Natural killer cell treated with Interleukin-12 subunit alpha and Interleukin-12 subunit beta and Interleukin-15 and Interleukin-18, amount 100 ng/mL, for 72 hours (primary cell): ENCODE data around the gene ZNF775. TPM values are rescaled to one million over a fixed set of nuclear protein-coding genes. Genes with fewer than 3 reads are reported as not detected.

Experiments used
- ATAC-seq, 2 donors: fragments of 150-1000 bp; cut with Tn5 transposase in 1 of 2; sonication (Bioruptor Pico), chemical (Tn5 transposase) in 1 of 2; 2 replicates each; pipeline ENCODE4 v1.10.0; 2021
- DNase-seq: peaks from one replicate; pipeline ENCODE4 v3.0.0; 2022; ENCODE audit warnings: low spot score
- H3K27ac Mint-ChIP-seq, 2 donors: 1 replicate in 1 of 2; 2 replicates in 1 of 2; pipeline ENCODE4 v1.8.0; 2022; ENCODE audit warnings: mixed read lengths in 2 of 2, mild to moderate bottlenecking in 1 of 2, moderate library complexity in 1 of 2
- H3K27me3 Mint-ChIP-seq, 2 donors: 1 replicate in 1 of 2; 2 replicates in 1 of 2; pipeline ENCODE4 v1.8.0; 2022; ENCODE audit warnings: mixed read lengths in 2 of 2
- H3K36me3 Mint-ChIP-seq: one replicate; pipeline ENCODE4 v1.8.0; 2022; ENCODE audit warnings: mixed read lengths
- H3K4me1 Mint-ChIP-seq, 2 donors: 1 replicate in 1 of 2; 2 replicates in 1 of 2; pipeline ENCODE4 v1.8.0; 2022; ENCODE audit warnings: low read depth in 2 of 2, mixed read lengths in 2 of 2, mild to moderate bottlenecking in 1 of 2
- H3K4me3 Mint-ChIP-seq: one replicate; pipeline ENCODE4 v1.8.0; 2022; ENCODE audit warnings: mixed read lengths
- H3K9me3 Mint-ChIP-seq: 2 replicates; pipeline ENCODE4 v1.8.0; 2022; ENCODE audit warnings: mixed read lengths
- total RNA-seq, 2 donors: library from RNA; stranded (reverse); gene quantifications; one replicate each; pipeline ENCODE4 v1.2.3, GENCODE V29; 2022

Gene ZNF775
- total RNA-seq, 2 donors from 2014 or later, result 4.0 to 5.1 TPM

- no peaks in the 10 kb centered on the region for H3K9me3 Mint-ChIP-seq
- DNase-seq (peak; percentile 59), ATAC-seq (no peak)
- H3K36me3 Mint-ChIP-seq, result peaks cover 5% of the 10 kb centered on the region
- no peak overlapping the region for H3K4me3 Mint-ChIP-seq
- H3K27me3 Mint-ChIP-seq, result no peaks in the 10 kb centered on the region
- peak overlapping the region in 1 of 2 donors; percentile 86 for H3K27ac Mint-ChIP-seq
- H3K4me1 Mint-ChIP-seq, result peaks cover 27 to 29% of the 10 kb centered on the region in 2 donors
These were observed 28.7 kb downstream of the ZNF775 start for GRCh38 chr7:150407588-150408392.

DNA sequence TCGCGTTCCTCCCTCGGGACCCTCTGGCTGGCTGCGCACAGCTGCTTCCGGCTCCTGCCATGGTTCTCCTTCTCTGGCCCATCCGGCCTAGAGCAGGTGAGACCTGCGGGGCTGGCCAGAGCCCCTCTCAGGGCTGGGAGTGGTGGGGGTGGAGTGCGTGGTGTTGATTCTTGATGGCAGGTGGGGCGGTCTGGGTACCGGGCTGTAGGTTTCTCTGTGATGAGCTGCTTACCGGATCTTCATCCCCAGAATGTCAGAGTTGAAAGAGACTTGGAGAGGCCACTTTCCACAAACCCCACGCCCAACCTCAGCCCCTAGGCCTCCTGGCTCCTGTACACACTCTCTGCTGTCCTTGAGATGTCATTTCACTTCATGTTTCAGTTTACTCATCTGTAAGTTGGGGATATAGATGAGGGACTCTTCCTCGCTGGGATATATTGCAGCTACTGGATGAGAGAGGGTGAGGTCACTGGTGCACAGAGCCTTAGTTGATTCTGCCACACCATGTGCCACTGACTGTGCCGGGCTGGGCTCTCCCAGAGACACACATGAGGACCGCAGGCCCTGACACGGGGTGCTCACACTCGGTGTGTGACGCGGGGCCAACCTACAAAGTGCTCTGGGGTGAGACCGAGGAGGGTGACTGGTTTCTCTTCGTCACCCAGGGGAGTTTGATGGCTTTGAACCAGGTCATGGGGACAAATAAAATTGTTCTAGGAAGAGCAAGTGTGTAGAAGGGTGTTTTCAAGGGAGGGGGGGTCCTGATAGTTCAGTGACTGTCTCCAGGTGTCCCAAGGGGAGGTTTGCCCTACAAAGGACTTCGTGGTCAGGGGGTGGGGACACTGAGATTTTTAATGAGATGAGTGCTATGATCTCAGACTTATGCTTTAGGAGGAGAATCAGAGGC is 29.5 kb downstream of the ZNF775 start:
- Mint-ChIP-seq H3K4me3 (no peak overlapping the region), H3K9me3 (no peaks in the 10 kb centered on the region), H3K27me3 (no peaks in the 10 kb centered on the region), H3K4me1 (peaks cover 29 to 30% of the 10 kb centered on the region in 2 donors), H3K27ac (peak overlapping the region; percentile 44 to 65), H3K36me3 (peaks cover 5% of the 10 kb centered on the region)
- peak; percentile 15 for DNase-seq
- ATAC-seq, result no peak

- peaks cover 23 to 25% of the 10 kb centered on the region in 2 donors for H3K4me1 Mint-ChIP-seq
- H3K36me3 Mint-ChIP-seq, result peaks cover 5% of the 10 kb centered on the region
- H3K9me3 Mint-ChIP-seq, result no peaks in the 10 kb centered on the region
- DNase-seq, result peak; percentile 38
- H3K27ac Mint-ChIP-seq, result peak overlapping the region; percentile 44 to 65
- no peak overlapping the region for H3K4me3 Mint-ChIP-seq
- no peak for ATAC-seq
- H3K27me3 Mint-ChIP-seq, result no peaks in the 10 kb centered on the region
These were observed 30.3 kb downstream of the ZNF775 start for GRCh38 chr7:150409300-150410030.

- Mint-ChIP-seq H3K4me3 (no peak overlapping the region), H3K4me1 (peaks cover 20 to 23% of the 10 kb centered on the region in 2 donors), H3K36me3 (peaks cover 5% of the 10 kb centered on the region), H3K9me3 (no peaks in the 10 kb centered on the region), H3K27me3 (no peaks in the 10 kb centered on the region), H3K27ac (peak overlapping the region in 1 of 2 donors; percentile 56)
- ATAC-seq (no peak), DNase-seq (peak; percentile 53)
These were observed 31.0 kb downstream of the ZNF775 start for GRCh38 chr7:150410131-150410530.

DNA sequence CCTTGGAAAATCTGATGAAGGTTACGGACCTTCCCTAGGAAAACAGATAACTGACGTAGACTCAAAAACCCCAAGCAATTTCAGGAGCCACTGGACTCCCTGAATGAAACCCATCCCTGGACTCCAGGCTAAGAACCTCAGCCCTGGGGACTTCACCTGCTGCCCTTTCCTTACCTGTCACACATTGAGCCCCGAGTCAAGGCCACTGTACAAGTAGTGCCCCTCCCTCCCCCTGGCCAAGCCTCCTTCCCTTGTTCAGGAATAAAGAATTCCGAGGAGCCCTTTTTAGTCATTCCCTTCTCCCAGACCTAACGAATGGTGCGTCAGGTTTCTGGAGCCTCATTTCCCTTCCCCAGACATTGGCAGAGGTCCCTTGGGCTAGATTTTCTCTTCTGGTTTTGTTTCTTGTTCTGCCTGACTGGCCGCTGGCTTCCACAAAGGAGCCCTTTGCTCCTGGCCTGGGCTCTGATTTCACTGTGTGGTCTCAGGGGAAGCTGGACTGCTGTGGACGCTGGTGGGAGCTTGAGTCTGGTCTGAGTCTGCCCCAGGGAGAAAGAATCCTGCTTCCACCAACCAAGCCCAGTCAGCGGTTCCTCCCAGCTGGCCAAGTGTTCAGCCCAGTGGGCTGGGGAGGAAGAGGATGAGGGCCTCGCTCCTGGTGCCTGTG is 31.7 kb downstream of the ZNF775 start:
- H3K27me3 Mint-ChIP-seq, result no peaks in the 10 kb centered on the region
- no peaks in the 10 kb centered on the region for H3K9me3 Mint-ChIP-seq
- H3K36me3 Mint-ChIP-seq, result peaks cover 5% of the 10 kb centered on the region
- DNase-seq (peak; percentile 57), ATAC-seq (no peak)
- H3K4me1 Mint-ChIP-seq, result peaks cover 16 to 19% of the 10 kb centered on the region in 2 donors
- peak overlapping the region in 1 of 2 donors; percentile 56 for H3K27ac Mint-ChIP-seq
- no peak overlapping the region for H3K4me3 Mint-ChIP-seq

DNA sequence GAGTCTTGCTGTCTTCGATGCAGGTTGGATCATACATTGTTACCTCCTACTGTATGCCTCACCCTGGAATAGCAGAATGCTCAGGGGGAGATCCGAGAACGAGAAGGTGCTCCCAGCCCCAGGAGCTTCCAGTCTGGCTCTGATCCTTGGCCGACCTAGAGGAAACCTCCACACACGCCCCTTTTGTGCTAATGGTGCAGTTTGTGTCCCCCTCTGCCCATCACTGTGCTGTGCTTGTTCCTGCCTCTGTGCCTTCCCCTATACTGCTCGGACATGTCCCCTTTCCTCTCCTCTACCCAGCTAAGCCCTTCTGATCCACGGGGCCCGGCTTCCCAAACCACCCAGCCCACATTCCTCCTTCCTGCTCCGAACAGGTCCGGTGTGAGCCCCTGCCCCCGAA is 32.5 kb downstream of the ZNF775 start:
- no peaks in the 10 kb centered on the region for H3K27me3 Mint-ChIP-seq
- H3K27ac Mint-ChIP-seq, result no peak overlapping the region
- no peak overlapping the region for H3K4me3 Mint-ChIP-seq
- H3K4me1 Mint-ChIP-seq, result peaks cover 8 to 12% of the 10 kb centered on the region in 2 donors
- DNase-seq (no peak), ATAC-seq (no peak)
- H3K9me3 Mint-ChIP-seq, result no peaks in the 10 kb centered on the region
- H3K36me3 Mint-ChIP-seq, result peaks cover 5% of the 10 kb centered on the region

DNA sequence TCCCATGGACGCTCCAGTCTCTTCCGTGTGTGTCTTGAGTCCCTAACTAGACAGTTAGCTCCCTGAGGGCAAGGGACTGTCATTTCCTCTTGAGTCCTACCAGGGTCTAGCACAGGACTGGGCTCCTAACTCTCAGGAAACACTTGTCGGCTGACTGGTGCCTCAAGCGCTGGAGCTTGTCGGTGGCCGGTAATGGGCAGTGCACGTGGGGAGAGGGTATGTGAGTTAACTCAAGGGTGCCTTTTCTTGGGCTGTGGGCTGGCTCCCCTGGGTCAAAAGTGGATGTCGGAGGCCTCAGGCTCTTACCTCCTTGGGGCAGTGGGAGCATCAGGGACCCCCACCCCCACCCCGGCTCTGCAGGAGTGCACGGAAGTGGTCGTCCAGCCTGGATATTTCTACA is 32.9 kb downstream of the ZNF775 start:
- ATAC-seq, result no peak
- no peak overlapping the region for H3K4me3 Mint-ChIP-seq
- peaks cover 3% of the 10 kb centered on the region for H3K36me3 Mint-ChIP-seq
- peak; percentile 28 for DNase-seq
- no peak overlapping the region for H3K27ac Mint-ChIP-seq
- H3K9me3 Mint-ChIP-seq, result no peaks in the 10 kb centered on the region
- H3K27me3 Mint-ChIP-seq, result no peaks in the 10 kb centered on the region
- peaks cover 4 to 10% of the 10 kb centered on the region in 2 donors for H3K4me1 Mint-ChIP-seq

DNA sequence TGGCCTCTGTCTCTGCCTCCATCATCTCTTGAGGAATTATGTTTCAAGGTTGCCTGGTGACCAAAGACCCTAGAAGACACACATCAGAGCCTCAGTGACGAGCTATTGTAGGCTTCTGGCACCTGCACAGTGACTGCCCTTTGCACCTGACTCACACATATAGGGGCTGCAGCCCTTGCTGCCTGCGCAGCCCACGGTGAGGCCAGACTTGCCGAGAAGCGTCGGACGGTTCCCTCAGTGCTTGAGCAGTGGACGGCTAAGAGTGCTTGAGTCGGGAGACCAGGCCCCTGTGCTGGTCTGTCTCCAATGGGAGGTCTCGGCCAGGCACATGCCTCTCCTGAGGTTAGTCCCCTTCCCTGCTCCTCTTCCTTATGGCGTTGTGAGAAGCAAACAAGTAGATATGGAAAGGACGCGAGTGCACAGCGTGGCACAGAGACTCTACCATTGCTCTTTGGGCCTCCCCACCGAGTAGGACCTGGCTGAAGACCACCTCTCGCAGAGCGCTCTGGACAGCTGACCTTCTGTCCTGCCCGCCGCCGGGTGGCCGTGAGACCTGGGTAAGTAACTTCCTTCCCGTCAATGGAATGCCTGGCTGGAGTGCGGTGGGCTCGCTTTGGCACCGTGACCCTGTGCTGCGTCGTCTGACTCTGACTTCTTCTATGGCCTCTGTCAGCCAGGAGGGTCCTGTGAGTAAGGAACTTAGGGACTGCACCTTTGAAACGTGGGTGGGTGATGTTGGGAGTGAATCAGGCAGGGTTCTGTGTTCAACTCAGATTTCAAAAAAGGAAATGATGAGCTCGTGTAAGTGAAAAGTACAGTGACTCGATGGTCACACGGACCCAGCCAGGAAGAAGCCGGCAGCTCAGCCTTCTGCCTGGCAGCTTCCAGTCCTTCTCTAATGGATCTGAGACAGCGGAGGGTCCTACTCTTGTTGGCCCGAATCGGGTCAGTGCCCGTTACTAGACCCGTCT is 33.7 kb downstream of the ZNF775 start:
- H3K9me3 Mint-ChIP-seq, result no peaks in the 10 kb centered on the region
- no peak overlapping the region for H3K27ac Mint-ChIP-seq
- DNase-seq (no peak), ATAC-seq (no peak)
- no peaks in the 10 kb centered on the region for H3K36me3 Mint-ChIP-seq
- peaks cover 0 to 7% of the 10 kb centered on the region in 2 donors for H3K4me1 Mint-ChIP-seq
- no peak overlapping the region for H3K4me3 Mint-ChIP-seq
- no peaks in the 10 kb centered on the region for H3K27me3 Mint-ChIP-seq

DNA sequence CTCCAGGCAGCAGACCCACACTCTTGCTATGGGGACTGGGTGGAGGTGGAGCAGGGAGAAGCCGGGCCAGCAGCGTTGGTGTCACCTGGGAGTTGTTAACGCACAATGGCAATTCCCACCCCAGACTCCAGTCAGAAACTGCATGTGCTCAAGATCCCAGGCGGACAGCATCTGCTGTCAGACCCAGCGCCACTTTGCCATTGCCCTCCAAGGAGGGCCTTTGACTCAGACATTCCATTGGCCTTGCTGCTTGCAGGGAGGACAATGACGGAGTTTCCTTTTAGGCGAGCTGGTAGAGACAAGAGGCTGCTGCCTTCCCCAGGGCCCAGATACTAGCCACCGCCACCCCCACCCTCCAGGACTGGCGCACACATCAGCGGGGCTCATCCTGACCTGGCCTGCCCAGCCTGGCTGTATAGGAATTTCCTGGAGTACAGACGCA is 34.5 kb downstream of the ZNF775 start:
- Mint-ChIP-seq H3K4me1 (peaks cover 0 to 5% of the 10 kb centered on the region in 2 donors), H3K4me3 (no peak overlapping the region), H3K27ac (no peak overlapping the region), H3K27me3 (no peaks in the 10 kb centered on the region), H3K36me3 (no peaks in the 10 kb centered on the region), H3K9me3 (no peaks in the 10 kb centered on the region)
- no peak for ATAC-seq
- DNase-seq, result no peak

DNA sequence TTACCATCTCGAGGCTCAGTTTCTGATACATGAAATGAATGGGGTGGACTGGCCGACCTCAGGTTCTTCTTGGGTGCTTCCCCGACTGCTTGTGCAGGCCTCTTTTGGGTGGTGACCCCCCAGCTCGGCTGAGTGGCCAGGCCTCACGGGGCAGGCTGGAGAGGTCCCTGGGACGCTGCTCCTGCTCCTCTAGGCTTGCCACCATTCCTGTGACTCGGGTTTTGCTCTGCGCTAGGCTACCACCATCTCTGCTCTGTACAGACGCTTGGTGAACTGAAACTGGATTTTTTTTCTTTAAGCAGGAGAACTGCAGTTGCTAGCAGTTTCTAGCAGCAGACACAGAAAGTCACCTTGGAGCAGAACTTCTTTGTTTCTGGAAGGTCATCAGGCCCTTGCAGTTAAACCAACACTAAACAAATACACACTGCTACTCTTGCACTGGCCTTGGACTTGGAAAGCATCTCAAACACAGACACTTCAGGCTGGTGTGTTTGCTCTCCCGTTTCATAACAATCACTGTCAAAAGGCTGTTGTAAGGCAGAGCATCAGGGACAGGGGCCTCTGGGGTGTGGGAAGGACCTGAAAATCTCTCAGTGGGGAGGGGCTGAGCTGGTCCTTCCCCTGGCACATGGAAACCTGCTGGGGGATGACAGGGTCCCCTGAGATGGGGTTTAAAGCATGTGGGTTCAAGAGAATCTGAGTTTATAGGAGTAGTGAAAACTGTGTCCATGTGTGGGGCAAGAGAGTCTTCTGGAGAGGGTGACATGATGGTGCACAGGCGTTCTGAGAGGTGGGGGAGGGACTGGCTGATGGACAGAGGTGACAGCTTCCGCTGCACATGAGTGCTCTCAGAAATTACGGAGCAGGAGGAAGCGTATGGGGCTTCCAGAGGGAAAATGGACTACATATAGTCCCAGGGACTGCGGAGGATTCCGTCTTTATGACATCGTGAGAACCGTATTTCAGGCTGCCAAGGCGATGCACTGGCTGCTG is 36.3 kb downstream of the ZNF775 start:
- ATAC-seq (no peak), DNase-seq (no peak)
- Mint-ChIP-seq H3K27ac (peak overlapping the region in 1 of 2 donors; percentile 41), H3K4me3 (no peak overlapping the region), H3K9me3 (no peaks in the 10 kb centered on the region), H3K4me1 (peaks cover 0 to 3% of the 10 kb centered on the region in 2 donors), H3K27me3 (no peaks in the 10 kb centered on the region), H3K36me3 (no peaks in the 10 kb centered on the region)

- no peak overlapping the region for H3K27ac Mint-ChIP-seq
- H3K27me3 Mint-ChIP-seq, result peaks cover 3 to 5% of the 10 kb centered on the region in 2 donors
- H3K4me3 Mint-ChIP-seq, result no peak overlapping the region
- H3K4me1 Mint-ChIP-seq, result peaks cover 8% of the 10 kb centered on the region in 2 donors
- no peaks in the 10 kb centered on the region for H3K9me3 Mint-ChIP-seq
- no peak for DNase-seq
- no peaks in the 10 kb centered on the region for H3K36me3 Mint-ChIP-seq
- ATAC-seq, result no peak
These were observed 38.1 kb downstream of the ZNF775 start for GRCh38 chr7:150417239-150417638.
